C4-2B (cell line): ENCODE measurements around the gene LACTB.

ENCODE experiments used
- H3K27ac ChIP-seq: fragments of 450-650 bp; 2 replicates; pipeline ENCODE4 v1.5.1; 2017
- ZFX ChIP-seq: fragments of 450-650 bp; IDR thresholded peaks from 2 replicates; pipeline ENCODE4 v1.6.1; 2017
- TF ChIP-seq, protein P1 (sequence below): fragments of 450-650 bp; conservative IDR thresholded peaks from 2 replicates; pipeline ENCODE4 v1.5.1; 2017; ENCODE audit warnings: mild to moderate bottlenecking

Gene LACTB

GRCh38 chr15:63076714-63077046 is 45.0 kb upstream of the LACTB start:
- TF ChIP-seq ZFX = no peak
- TF ChIP-seq, protein P1, sequence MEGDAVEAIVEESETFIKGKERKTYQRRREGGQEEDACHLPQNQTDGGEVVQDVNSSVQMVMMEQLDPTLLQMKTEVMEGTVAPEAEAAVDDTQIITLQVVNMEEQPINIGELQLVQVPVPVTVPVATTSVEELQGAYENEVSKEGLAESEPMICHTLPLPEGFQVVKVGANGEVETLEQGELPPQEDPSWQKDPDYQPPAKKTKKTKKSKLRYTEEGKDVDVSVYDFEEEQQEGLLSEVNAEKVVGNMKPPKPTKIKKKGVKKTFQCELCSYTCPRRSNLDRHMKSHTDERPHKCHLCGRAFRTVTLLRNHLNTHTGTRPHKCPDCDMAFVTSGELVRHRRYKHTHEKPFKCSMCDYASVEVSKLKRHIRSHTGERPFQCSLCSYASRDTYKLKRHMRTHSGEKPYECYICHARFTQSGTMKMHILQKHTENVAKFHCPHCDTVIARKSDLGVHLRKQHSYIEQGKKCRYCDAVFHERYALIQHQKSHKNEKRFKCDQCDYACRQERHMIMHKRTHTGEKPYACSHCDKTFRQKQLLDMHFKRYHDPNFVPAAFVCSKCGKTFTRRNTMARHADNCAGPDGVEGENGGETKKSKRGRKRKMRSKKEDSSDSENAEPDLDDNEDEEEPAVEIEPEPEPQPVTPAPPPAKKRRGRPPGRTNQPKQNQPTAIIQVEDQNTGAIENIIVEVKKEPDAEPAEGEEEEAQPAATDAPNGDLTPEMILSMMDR = no peak
- H3K27ac ChIP-seq = no peak overlapping the region

- no peak overlapping the region for H3K27ac ChIP-seq
- TF ChIP-seq, protein P1 = no peak
- no peak for TF ChIP-seq ZFX
Observed at GRCh38 chr15:63077952-63078351, 43.7 kb upstream of the LACTB start.

DNA sequence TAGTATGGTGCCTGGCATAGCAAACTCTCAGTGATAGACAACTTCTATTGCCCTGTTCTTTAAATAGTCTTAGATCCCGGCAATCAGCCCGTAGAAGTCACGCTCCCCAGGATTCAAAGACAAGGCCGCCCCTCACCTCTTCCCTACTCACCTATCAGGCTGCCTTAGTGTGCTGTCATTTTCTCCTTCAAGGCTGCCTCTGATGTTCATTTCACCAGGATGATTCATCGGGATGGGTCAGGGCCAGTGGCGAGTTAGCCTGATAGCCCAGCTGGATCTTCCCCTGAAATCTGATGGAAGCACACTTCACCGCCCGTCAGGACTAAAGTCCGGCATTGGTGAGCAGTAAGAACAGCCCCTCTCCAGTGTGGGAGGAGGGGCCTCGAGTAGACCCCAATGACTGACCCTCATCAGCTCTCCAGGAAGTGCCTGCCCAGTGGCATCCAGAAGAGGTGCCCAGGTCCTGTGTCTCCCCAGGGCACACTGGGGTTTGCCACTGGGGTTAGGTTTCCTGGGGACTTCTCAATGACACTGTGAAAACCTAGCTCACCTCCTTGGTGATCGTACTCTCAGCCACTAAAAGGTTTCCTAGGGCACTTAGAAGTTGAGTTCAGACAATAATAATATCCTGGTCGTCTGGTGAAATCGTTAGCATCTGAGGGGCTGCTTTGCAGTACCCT is 41.6 kb upstream of the LACTB start:
- TF ChIP-seq, protein P1 = no peak
- TF ChIP-seq ZFX = no peak
- H3K27ac ChIP-seq = no peak overlapping the region

DNA sequence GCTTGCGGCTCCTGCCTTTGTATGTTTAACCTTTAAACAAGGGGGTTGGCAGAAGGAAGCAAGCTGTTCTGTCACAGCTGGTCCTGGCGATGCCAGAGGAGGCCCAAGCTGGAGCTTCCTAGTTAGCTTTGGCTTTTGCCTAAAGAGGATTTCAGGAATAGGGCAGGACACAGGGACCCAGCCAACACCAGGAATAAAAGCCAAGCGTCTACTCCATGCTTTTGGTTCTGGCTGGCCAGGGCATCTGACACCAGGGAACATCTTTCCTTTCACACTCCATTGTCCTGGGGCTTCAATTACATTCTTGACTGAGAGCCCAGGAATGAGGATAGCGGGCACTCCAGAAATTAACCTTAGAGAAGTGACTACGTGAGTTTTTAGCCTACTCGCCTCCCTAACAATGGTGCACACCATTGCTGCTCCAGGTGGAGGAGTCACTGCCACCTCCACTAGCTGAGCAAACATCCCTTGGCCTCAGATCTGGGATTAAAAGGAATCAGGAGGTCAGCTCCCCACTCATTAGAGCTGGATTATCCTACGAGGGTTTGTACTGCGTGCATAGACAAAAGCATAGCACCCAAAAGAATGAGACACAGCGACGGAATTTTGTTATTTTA is 40.9 kb upstream of the LACTB start:
- no peak for TF ChIP-seq ZFX
- TF ChIP-seq, protein P1 = no peak
- no peak overlapping the region for H3K27ac ChIP-seq

DNA sequence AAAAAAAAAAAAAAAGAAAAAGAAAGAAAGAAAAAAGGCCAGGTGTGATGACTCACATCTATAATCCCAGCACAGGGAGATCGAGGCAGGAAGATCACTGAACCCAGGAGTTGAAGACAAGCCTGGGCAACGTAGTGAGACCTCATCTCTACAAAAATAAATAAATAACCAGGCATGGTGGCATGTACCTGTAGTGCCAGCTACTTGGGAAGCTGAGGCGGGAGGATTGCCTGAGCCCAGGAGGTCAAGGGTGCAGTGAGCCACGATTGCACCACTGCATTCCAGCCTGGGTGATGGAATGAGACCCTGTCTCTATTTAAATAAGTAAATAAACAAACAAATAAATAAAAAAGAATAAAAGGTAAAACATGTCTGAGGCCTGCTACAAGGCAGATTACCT is 39.3 kb upstream of the LACTB start:
- TF ChIP-seq, protein P1 = no peak
- no peak for TF ChIP-seq ZFX

GRCh38 chr15:63083044-63083443 is 38.6 kb upstream of the LACTB start:
- TF ChIP-seq ZFX = no peak
- TF ChIP-seq, protein P1 = no peak
- no peak overlapping the region for H3K27ac ChIP-seq

More for the DNA sequence above, 39.3 kb upstream of the LACTB start:
- H3K27ac ChIP-seq = no peak overlapping the region

DNA sequence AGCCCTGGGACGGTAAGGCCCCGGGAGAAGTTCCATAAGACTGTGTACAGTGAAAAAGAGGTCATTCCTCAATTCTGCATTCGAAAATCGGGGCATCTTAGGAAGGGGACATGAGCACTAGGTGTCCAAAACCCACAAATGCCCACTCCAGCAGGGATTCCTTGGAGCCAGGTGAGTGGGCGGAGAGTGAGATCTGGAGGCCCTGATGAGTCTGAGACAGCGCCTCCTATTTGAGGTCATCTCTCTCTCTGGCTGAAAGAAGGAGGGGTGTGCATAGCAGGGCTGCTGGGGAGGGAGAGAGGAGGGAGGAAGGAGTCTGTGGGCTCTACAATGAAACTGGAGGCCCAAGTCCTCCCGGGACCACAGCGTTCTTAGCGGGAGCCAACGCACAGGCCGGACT is 38.1 kb upstream of the LACTB start:
- TF ChIP-seq, protein P1 = no peak
- H3K27ac ChIP-seq = no peak overlapping the region
